Astrocyte (in vitro differentiated cells and primary cell): Measurements from ENCODE around the gene ROR1.

Experiments used
- EZH2 ChIP-seq: IDR thresholded peaks from 2 replicates; pipeline ENCODE4 v1.6.1; 2012; ENCODE audit warnings: mild to moderate bottlenecking, low read length, inconsistent platforms; ENCODE audit not compliant: insufficient read depth
- TF ChIP-seq, protein P1 (sequence below): IDR thresholded peaks from 2 replicates; pipeline ENCODE4 v1.5.1; 2011; ENCODE audit warnings: low read depth, mild to moderate bottlenecking, inconsistent platforms, low read length, moderate library complexity; ENCODE audit not compliant: insufficient read depth

DNA sequence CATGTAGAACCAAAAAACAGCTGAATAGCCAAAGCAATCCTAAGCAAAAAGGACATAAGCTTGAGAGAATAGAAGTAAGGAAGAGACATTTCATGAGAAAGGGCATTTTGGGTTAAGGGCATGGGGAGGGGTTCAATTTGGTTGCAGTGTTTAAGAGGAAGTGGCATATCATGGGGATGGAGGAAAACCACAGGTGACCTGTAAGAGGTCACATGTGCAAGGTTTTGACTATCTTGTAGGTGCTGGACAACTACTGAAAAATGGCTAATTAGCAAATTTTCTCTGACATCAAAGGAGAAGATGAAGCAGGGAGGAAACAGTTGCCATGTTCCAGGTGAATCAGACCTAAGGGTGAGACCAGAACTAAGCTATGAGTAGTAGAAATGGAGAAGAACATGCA is 31.3 kb upstream of the ROR1 start:
- TF ChIP-seq, protein P1, sequence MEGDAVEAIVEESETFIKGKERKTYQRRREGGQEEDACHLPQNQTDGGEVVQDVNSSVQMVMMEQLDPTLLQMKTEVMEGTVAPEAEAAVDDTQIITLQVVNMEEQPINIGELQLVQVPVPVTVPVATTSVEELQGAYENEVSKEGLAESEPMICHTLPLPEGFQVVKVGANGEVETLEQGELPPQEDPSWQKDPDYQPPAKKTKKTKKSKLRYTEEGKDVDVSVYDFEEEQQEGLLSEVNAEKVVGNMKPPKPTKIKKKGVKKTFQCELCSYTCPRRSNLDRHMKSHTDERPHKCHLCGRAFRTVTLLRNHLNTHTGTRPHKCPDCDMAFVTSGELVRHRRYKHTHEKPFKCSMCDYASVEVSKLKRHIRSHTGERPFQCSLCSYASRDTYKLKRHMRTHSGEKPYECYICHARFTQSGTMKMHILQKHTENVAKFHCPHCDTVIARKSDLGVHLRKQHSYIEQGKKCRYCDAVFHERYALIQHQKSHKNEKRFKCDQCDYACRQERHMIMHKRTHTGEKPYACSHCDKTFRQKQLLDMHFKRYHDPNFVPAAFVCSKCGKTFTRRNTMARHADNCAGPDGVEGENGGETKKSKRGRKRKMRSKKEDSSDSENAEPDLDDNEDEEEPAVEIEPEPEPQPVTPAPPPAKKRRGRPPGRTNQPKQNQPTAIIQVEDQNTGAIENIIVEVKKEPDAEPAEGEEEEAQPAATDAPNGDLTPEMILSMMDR = no peak
- TF ChIP-seq EZH2 = no peak
